Spleen (tissue), 11 donors: ENCODE results near the gene RBM17. TPM values are rescaled to one million over a fixed set of nuclear protein-coding genes. Genes with fewer than 3 reads are reported as not detected.

Source experiments
- DNase-seq: peaks from one replicate; pipeline ENCODE4 v3.0.0-alpha.2; 2020
- H3K27ac ChIP-seq, 8 donors: fragments of 200-600 bp; sonication (generic) in 7 of 8; 1 replicate in 4 of 8; 2 replicates in 4 of 8; pipeline versions ENCODE4 v1.5.0 to v1.8.0; 2016 to 2021; ENCODE audit warnings: inconsistent platforms in 4 of 8, mild to moderate bottlenecking in 4 of 8, moderate library complexity in 1 of 8
- H3K27me3 ChIP-seq, 7 donors: fragments of 200-600 bp; sonication (generic) in 6 of 7; replicated peaks in 1 of 7; 1 replicate in 4 of 7; 2 replicates in 3 of 7; pipeline versions ENCODE4 v1.5.0 to v1.8.0; 2016 to 2021; ENCODE audit warnings: inconsistent platforms in 3 of 7, mild to moderate bottlenecking in 1 of 7
- H3K36me3 ChIP-seq, 6 donors: fragments of 200-600 bp; sonication (generic) in 5 of 6; 1 replicate in 4 of 6; 2 replicates in 2 of 6; pipeline versions ENCODE4 v1.5.0 to v1.8.0; 2016 to 2021; ENCODE audit warnings: inconsistent platforms in 2 of 6
- H3K4me1 ChIP-seq, 6 donors: fragments of 200-600 bp; sonication (generic) in 5 of 6; 1 replicate in 3 of 6; 2 replicates in 3 of 6; pipeline versions ENCODE4 v1.5.0 to v1.8.0; 2016 to 2021; ENCODE audit warnings: inconsistent platforms in 3 of 6
- H3K4me3 ChIP-seq, 8 donors: fragments of 200-600 bp; sonication (generic) in 7 of 8; 1 replicate in 4 of 8; 2 replicates in 4 of 8; pipeline versions ENCODE4 v1.5.0 to v1.8.0; 2016 to 2021; ENCODE audit warnings: inconsistent platforms in 4 of 8, mild to moderate bottlenecking in 4 of 8, moderate library complexity in 2 of 8
- H3K9me3 ChIP-seq, 8 donors: fragments of 200-600 bp; sonication (generic) in 7 of 8; 1 replicate in 4 of 8; 2 replicates in 4 of 8; pipeline versions ENCODE4 v1.5.0 to v1.8.0; 2016 to 2021; ENCODE audit warnings: inconsistent platforms in 4 of 8
- POLR2A ChIP-seq, 3 donors: fragments of 450-650 bp; IDR thresholded peaks; one replicate each; pipeline ENCODE4 v1.5.1; 2017; ENCODE audit warnings: antibody characterized with exemption in 3 of 3, mild to moderate bottlenecking in 1 of 3
- POLR2AphosphoS5 ChIP-seq, 3 donors: sonication (generic); formaldehyde crosslinking; IDR thresholded peaks; one replicate each; pipeline ENCODE4 v1.5.1; 2017; ENCODE audit warnings: antibody characterized with exemption in 3 of 3
- WGBS, 5 donors: extraction: QIAGEN DNeasy Blood & Tissue Kit in 3 of 5; methylation state at CpG; one replicate each; pipeline versions ENCODE4 v1.1.5 to v1.1.7; 2013 to 2018; 5-methylcytosine and 5-hydroxymethylcytosine counted together
- intact Hi-C: fragments of 100-400 bp; cut with DNase I; formaldehyde crosslinking; loops from one replicate; pipeline ENCODE4 v1.15.0; 2023; ENCODE audit warnings: low total_unique reads
- polyA plus RNA-seq, 3 donors: library from polyadenylated mRNA; stranded (reverse); fragments of 200-250 nt; gene quantifications; one replicate each; pipeline ENCODE4 v1.2.1, GENCODE V29; 2013
- total RNA-seq, 7 donors: library from RNA; depleted of rRNA in 3 of 7; stranded (reverse); fragments of >200 nt in 3 of 7; fragmentation: NEBNext Ultra II Directional in 4 of 7; extraction: Animal tissue kit (Norgen Biotek cat#: 25700) in 4 of 7; gene quantifications; one replicate each; pipeline versions ENCODE4 v1.1.0 to v1.2.1, GENCODE V29; 2016 to 2021
- TF ChIP-seq, protein P1 (sequence below), 11 experiments: fragments of 200-600 bp in 7 of 11; fragments of 450-650 bp in 4 of 11; sonication (generic) in 4 of 11; IDR thresholded peaks in 8 of 11; conservative IDR thresholded peaks in 3 of 11; 1 replicate in 7 of 11; 2 replicates in 4 of 11; pipeline versions ENCODE4 v1.4.0 to v1.8.0; 2016 to 2021; ENCODE audit warnings: antibody characterized with exemption in 11 of 11, inconsistent platforms in 4 of 11, mild to moderate bottlenecking in 1 of 11
- donor health status: healthy with polysubstance abuse.
- donor health status: DM: no; HTN: no; CAD: no; lungs with moderate emphysema.
- donor health status: DM: no; HTN: no; CAD: no.
- donor health status: Bipolar disorder and iron deficiency.
- donor health status: healthy.
- donor health status: DM: no; HTN: no; CAD: no.
- donor health status: DM: yes; HTN: yes; CAD: no.

Gene RBM17
- total and polyA plus RNA-seq, 10 donors = 63.1 to 140 (median 111) TPM

GRCh38 chr10:6154566-6154965, 65.7 kb downstream of the RBM17 start:
- intact Hi-C loops = loop anchor here (5.0 kb wide), 1 partner anchor 47 kb away; no protein-coding TSS in a partner anchor
- TF ChIP-seq, protein P1, sequence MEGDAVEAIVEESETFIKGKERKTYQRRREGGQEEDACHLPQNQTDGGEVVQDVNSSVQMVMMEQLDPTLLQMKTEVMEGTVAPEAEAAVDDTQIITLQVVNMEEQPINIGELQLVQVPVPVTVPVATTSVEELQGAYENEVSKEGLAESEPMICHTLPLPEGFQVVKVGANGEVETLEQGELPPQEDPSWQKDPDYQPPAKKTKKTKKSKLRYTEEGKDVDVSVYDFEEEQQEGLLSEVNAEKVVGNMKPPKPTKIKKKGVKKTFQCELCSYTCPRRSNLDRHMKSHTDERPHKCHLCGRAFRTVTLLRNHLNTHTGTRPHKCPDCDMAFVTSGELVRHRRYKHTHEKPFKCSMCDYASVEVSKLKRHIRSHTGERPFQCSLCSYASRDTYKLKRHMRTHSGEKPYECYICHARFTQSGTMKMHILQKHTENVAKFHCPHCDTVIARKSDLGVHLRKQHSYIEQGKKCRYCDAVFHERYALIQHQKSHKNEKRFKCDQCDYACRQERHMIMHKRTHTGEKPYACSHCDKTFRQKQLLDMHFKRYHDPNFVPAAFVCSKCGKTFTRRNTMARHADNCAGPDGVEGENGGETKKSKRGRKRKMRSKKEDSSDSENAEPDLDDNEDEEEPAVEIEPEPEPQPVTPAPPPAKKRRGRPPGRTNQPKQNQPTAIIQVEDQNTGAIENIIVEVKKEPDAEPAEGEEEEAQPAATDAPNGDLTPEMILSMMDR (IDR thresholded peaks at IDR 0.05 in 8 of 11, conservative IDR thresholded peaks at IDR 0.05 in 3 of 11) = no peak
- TF ChIP-seq POLR2AphosphoS5 (IDR thresholded peaks at IDR 0.05) = peak in 1 of 3 donors; percentile 12
- Histone ChIP-seq H3K4me3 (no peak overlapping the region), H3K4me1 (peaks cover 14 to 53% (median 35%) of the 10 kb centered on the region in 6 donors), H3K9me3 (no peaks in the 10 kb centered on the region), H3K27ac (no peak overlapping the region), H3K27me3 (no peaks in the 10 kb centered on the region), H3K36me3 (peaks cover 0 to 3% (median 0%) of the 10 kb centered on the region in 6 donors)
- no peak for DNase-seq
- WGBS, 5 donors = 89 to 98% (median 94%) methylated on average over 13 to 14 of the region's 14 CpGs

GRCh38 chr10:6158276-6158675, 69.4 kb downstream of the RBM17 start:
- no peaks in the 10 kb centered on the region for H3K9me3 ChIP-seq
- intact Hi-C loops = no loop called here
- TF ChIP-seq POLR2AphosphoS5 (IDR thresholded peaks at IDR 0.05) (no peak), POLR2A (IDR thresholded peaks at IDR 0.05) (no peak)
- TF ChIP-seq, protein P1 (IDR thresholded peaks at IDR 0.05 in 8 of 11, conservative IDR thresholded peaks at IDR 0.05 in 3 of 11) = no peak
- 67 to 85% (median 79%) methylated on average over 7 of the region's 7 CpGs for WGBS, 5 donors
- H3K36me3 ChIP-seq = peaks cover 0 to under 1% (median 0%) of the 10 kb centered on the region in 6 donors
- no peak overlapping the region for H3K4me3 ChIP-seq
- no peak overlapping the region for H3K27ac ChIP-seq
- H3K27me3 ChIP-seq = no peaks in the 10 kb centered on the region
- peaks cover 4 to 32% (median 13%) of the 10 kb centered on the region in 6 donors for H3K4me1 ChIP-seq
- no peak for DNase-seq

- intact Hi-C loops = no loop called here
- H3K9me3 ChIP-seq = no peaks in the 10 kb centered on the region
- H3K4me3 ChIP-seq = no peak overlapping the region
- peaks cover 0 to 13% (median 5%) of the 10 kb centered on the region in 6 donors for H3K36me3 ChIP-seq
- TF ChIP-seq, protein P1 (IDR thresholded peaks at IDR 0.05 in 8 of 11, conservative IDR thresholded peaks at IDR 0.05 in 3 of 11) = no peak
- TF ChIP-seq POLR2A (IDR thresholded peaks at IDR 0.05) (no peak), POLR2AphosphoS5 (IDR thresholded peaks at IDR 0.05) (no peak)
- DNase-seq = no peak
- H3K27ac ChIP-seq = peak overlapping the region in 5 of 8 donors; percentile 0 to 98 (median 95)
- WGBS, 5 donors = 71 to 92% (median 83%) methylated on average over 3 of the region's 3 CpGs
- no peaks in the 10 kb centered on the region for H3K27me3 ChIP-seq
- peaks cover 18 to 48% (median 31%) of the 10 kb centered on the region in 6 donors for H3K4me1 ChIP-seq
Measured at GRCh38 chr10:6161921-6162320, 73.1 kb downstream of the RBM17 start.

DNA sequence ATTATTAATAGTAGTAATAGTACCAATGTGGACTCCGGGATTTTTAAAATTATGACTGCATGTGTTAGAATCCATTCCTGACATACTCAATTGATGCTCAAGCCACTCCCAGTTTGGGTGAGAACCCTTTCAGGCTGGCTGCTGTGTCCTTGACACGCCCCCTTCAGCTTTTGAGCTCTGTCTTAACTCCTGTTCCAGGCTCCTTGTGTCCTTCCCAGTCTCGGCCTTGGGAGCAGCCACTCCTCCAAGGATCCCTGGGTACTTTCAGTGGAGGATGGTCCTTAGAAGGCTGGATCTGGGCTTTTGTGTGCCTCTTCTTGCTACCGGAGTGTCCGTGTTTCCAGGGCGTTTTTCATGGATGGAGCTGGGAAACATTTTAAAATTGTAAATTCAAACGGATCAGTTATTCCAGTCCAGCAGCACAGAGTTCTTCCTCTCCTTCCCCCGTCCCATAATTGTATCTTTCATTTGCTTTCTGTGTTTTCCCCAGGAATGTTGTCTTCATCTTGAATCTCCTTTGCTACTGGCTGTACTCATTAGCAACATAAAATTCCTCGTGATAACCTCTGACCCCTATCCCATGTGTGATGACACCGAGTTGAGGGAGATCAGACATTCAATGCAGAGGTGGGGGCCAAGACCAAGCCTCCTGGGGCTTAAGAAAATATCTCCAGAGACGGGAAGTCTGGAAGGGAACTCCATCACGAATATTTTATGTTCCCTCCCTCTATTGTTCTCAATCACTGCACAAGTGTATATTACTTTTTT, 73.9 kb downstream of the RBM17 start:
- peaks cover 18 to 57% (median 38%) of the 10 kb centered on the region in 6 donors for H3K4me1 ChIP-seq
- no peaks in the 10 kb centered on the region for H3K27me3 ChIP-seq
- H3K27ac ChIP-seq = peak overlapping the region; percentile 78 to 98 (median 94)
- peak overlapping the region in 7 of 8 donors; percentile 60 to 80 (median 67) for H3K4me3 ChIP-seq
- 56 to 67% (median 59%) methylated on average over 12 of the region's 12 CpGs for WGBS, 5 donors
- no peak for DNase-seq
- H3K36me3 ChIP-seq = peaks cover 0 to 20% (median 5%) of the 10 kb centered on the region in 6 donors
- intact Hi-C loops = no loop called here
- TF ChIP-seq POLR2A (IDR thresholded peaks at IDR 0.05) = no peak
- TF ChIP-seq POLR2AphosphoS5 (IDR thresholded peaks at IDR 0.05) = no peak
- TF ChIP-seq, protein P1 (IDR thresholded peaks at IDR 0.05 in 8 of 11, conservative IDR thresholded peaks at IDR 0.05 in 3 of 11) = no peak
- H3K9me3 ChIP-seq = no peaks in the 10 kb centered on the region
